SK-N-SH treated with all-trans-retinoic acid at 6 μM for 48 hours (cell line): Measurements from ENCODE around the gene NPPB.

Source experiments
- ATAC-seq: fragments of 200-7000 bp; cut with Tn5 transposase; 3 replicates; pipeline ENCODE4 v1.9.1; 2020; ENCODE audit warnings: mild to moderate bottlenecking, moderate library complexity
- ARNTL ChIP-seq: fragments of 450-650 bp; formaldehyde crosslinking; IDR thresholded peaks from 2 replicates; pipeline ENCODE4 v1.5.0; 2020; ENCODE audit warnings: low read depth, mild to moderate bottlenecking, moderate library complexity, borderline replicate concordance
- CSDC2 ChIP-seq: fragments of 250-450 bp; sonication (Bioruptor Pico); IDR thresholded peaks from 2 replicates; pipeline ENCODE4 v1.5.0; 2020; ENCODE audit warnings: mild to moderate bottlenecking, moderate library complexity
- ESRRG ChIP-seq: fragments of 250-450 bp; sonication (Bioruptor Pico); IDR thresholded peaks from 2 replicates; pipeline ENCODE4 v1.6.1; 2021; ENCODE audit warnings: mild to moderate bottlenecking
- GLIS3 ChIP-seq: fragments of 250-450 bp; sonication (Bioruptor Pico); IDR thresholded peaks from 2 replicates; pipeline ENCODE4 v1.5.0; 2020; ENCODE audit warnings: mild to moderate bottlenecking, moderate library complexity
- ISL1 ChIP-seq: fragments of 250-450 bp; sonication (Bioruptor Pico); IDR thresholded peaks from 2 replicates; pipeline ENCODE4 v2.1.2; 2022; ENCODE audit warnings: mild to moderate bottlenecking, moderate library complexity
- OSR1 ChIP-seq: fragments of 250-450 bp; sonication (Bioruptor Pico); IDR thresholded peaks from 2 replicates; pipeline ENCODE4 v1.8.0; 2022; ENCODE audit warnings: moderate library complexity, mild to moderate bottlenecking, inconsistent platforms
- SNAI2 ChIP-seq: fragments of 250-450 bp; sonication (Bioruptor Pico); IDR thresholded peaks from 2 replicates; pipeline ENCODE4 v1.5.0; 2020; ENCODE audit warnings: mild to moderate bottlenecking, moderate library complexity
- TCF4 ChIP-seq: fragments of 250-450 bp; sonication (Bioruptor Pico); IDR thresholded peaks from 2 replicates; pipeline ENCODE4 v1.8.0; 2021; ENCODE audit warnings: mild to moderate bottlenecking, moderate library complexity, borderline replicate concordance
- TOX ChIP-seq: fragments of 250-450 bp; sonication (Bioruptor Pico); IDR thresholded peaks from 2 replicates; pipeline ENCODE4 v1.8.0; 2021; ENCODE audit warnings: mild to moderate bottlenecking, moderate library complexity, borderline replicate concordance
- ZC3H10 ChIP-seq: fragments of 250-450 bp; sonication (Bioruptor Pico); IDR thresholded peaks from 2 replicates; pipeline ENCODE4 v1.5.1; 2021; ENCODE audit warnings: mild to moderate bottlenecking, moderate library complexity
- ZFP30 ChIP-seq: fragments of 450-650 bp; formaldehyde crosslinking; IDR thresholded peaks from 2 replicates; pipeline ENCODE4 v1.5.0; 2022; ENCODE audit warnings: mild to moderate bottlenecking, moderate library complexity
- ZNF565 ChIP-seq: fragments of 450-650 bp; formaldehyde crosslinking; conservative IDR thresholded peaks from 2 replicates; pipeline ENCODE4 v1.5.0; 2020; ENCODE audit warnings: low read depth, mild to moderate bottlenecking, moderate library complexity
- ZNF70 ChIP-seq: fragments of 450-650 bp; formaldehyde crosslinking; IDR thresholded peaks from 2 replicates; pipeline ENCODE4 v1.5.0; 2020; ENCODE audit warnings: mild to moderate bottlenecking, moderate library complexity
- TF ChIP-seq, protein P1 (sequence below): fragments of 250-450 bp; sonication (Bioruptor Pico); IDR thresholded peaks from 2 replicates; pipeline ENCODE4 v1.8.0; 2021; ENCODE audit warnings: low read depth, mild to moderate bottlenecking, moderate library complexity, borderline replicate concordance
- TF ChIP-seq, protein P2 (sequence below): fragments of 250-450 bp; sonication (Bioruptor Pico); IDR thresholded peaks from 2 replicates; pipeline ENCODE4 v1.5.1; 2020; ENCODE audit warnings: low read depth, mild to moderate bottlenecking, moderate library complexity
- TF ChIP-seq, protein P3 (sequence below): fragments of 250-450 bp; sonication (Bioruptor Pico); IDR thresholded peaks from 2 replicates; pipeline ENCODE4 v1.5.0; 2020; ENCODE audit warnings: mild to moderate bottlenecking, moderate library complexity
- TF ChIP-seq, protein P4 (sequence below): fragments of 250-450 bp; sonication (Bioruptor Pico); IDR thresholded peaks from 2 replicates; pipeline ENCODE4 v1.5.1; 2021; ENCODE audit warnings: mild to moderate bottlenecking, moderate library complexity

The NPPB gene

DNA sequence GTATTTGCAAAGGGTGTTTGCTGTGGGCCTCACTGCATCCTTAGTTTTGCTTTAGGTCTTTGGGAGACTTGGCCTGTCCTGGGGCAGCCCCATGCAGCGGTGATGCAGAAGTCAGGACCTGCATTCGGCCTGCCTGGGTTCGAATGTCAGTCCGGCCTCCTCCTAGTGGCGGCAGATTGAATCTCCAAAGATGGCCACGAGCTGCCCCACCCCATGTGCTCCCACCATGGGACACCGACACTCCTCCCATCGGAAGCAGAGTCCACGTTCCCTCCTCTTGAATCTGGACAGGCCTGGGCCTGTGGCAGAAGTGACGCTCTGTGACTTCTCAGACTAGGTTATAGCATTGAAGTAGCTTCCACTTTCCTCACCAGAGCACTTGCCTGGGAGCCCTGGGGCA lies 16.3 kb upstream of the NPPB start:
- no peak for TF ChIP-seq OSR1
- no peak for TF ChIP-seq ZC3H10 (CRISPR knock-in tag)
- TF ChIP-seq, protein P1, sequence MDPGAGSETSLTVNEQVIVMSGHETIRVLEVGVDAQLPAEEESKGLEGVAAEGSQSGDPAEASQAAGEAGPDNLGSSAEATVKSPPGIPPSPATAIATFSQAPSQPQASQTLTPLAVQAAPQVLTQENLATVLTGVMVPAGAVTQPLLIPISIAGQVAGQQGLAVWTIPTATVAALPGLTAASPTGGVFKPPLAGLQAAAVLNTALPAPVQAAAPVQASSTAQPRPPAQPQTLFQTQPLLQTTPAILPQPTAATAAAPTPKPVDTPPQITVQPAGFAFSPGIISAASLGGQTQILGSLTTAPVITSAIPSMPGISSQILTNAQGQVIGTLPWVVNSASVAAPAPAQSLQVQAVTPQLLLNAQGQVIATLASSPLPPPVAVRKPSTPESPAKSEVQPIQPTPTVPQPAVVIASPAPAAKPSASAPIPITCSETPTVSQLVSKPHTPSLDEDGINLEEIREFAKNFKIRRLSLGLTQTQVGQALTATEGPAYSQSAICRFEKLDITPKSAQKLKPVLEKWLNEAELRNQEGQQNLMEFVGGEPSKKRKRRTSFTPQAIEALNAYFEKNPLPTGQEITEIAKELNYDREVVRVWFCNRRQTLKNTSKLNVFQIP, result no peak
- TF ChIP-seq, protein P2, sequence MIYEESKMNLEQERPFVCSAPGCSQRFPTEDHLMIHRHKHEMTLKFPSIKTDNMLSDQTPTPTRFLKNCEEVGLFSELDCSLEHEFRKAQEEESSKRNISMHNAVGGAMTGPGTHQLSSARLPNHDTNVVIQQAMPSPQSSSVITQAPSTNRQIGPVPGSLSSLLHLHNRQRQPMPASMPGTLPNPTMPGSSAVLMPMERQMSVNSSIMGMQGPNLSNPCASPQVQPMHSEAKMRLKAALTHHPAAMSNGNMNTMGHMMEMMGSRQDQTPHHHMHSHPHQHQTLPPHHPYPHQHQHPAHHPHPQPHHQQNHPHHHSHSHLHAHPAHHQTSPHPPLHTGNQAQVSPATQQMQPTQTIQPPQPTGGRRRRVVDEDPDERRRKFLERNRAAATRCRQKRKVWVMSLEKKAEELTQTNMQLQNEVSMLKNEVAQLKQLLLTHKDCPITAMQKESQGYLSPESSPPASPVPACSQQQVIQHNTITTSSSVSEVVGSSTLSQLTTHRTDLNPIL (CRISPR knock-in tag), result no peak
- TF ChIP-seq ZNF565 (CRISPR knock-in tag), result no peak
- TF ChIP-seq ESRRG (CRISPR knock-in tag), result no peak
- no peak for TF ChIP-seq ARNTL (CRISPR knock-in tag)
- TF ChIP-seq ISL1 (CRISPR knock-in tag), result no peak
- TF ChIP-seq TCF4 (CRISPR knock-in tag), result no peak
- no peak for TF ChIP-seq TOX (CRISPR knock-in tag)
- TF ChIP-seq ZNF70 (CRISPR knock-in tag), result no peak
- no peak for ATAC-seq

DNA sequence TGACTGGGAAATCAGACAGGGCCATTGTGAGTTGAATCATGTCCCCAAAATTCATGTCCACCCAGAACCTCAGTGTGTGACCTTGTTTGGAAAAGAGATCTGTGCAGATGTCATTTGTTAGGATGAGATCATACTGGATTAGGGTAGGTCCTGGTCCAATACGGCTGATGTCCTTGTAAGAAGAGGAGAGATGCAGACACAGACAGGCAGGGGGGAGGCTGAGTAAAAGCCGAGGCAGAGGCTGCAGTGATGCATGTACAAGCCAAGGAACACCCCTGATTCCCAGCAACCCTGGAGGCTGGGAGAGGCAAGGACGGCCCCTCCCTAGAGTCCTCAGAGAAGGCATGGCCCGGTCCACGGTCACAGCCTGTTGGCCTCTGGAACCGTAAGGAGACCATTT lies 15.9 kb upstream of the NPPB start:
- ATAC-seq, result no peak
- TF ChIP-seq SNAI2 (no peak), GLIS3 (no peak), OSR1 (no peak), CSDC2 (CRISPR knock-in tag) (no peak), ISL1 (CRISPR knock-in tag) (no peak), ARNTL (CRISPR knock-in tag) (no peak)
- TF ChIP-seq, protein P3, sequence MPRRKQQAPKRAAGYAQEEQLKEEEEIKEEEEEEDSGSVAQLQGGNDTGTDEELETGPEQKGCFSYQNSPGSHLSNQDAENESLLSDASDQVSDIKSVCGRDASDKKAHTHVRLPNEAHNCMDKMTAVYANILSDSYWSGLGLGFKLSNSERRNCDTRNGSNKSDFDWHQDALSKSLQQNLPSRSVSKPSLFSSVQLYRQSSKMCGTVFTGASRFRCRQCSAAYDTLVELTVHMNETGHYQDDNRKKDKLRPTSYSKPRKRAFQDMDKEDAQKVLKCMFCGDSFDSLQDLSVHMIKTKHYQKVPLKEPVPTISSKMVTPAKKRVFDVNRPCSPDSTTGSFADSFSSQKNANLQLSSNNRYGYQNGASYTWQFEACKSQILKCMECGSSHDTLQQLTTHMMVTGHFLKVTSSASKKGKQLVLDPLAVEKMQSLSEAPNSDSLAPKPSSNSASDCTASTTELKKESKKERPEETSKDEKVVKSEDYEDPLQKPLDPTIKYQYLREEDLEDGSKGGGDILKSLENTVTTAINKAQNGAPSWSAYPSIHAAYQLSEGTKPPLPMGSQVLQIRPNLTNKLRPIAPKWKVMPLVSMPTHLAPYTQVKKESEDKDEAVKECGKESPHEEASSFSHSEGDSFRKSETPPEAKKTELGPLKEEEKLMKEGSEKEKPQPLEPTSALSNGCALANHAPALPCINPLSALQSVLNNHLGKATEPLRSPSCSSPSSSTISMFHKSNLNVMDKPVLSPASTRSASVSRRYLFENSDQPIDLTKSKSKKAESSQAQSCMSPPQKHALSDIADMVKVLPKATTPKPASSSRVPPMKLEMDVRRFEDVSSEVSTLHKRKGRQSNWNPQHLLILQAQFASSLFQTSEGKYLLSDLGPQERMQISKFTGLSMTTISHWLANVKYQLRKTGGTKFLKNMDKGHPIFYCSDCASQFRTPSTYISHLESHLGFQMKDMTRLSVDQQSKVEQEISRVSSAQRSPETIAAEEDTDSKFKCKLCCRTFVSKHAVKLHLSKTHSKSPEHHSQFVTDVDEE (CRISPR knock-in tag), result no peak
- TF ChIP-seq, protein P1, result no peak
- TF ChIP-seq, protein P2 (CRISPR knock-in tag), result no peak
- TF ChIP-seq, protein P4, sequence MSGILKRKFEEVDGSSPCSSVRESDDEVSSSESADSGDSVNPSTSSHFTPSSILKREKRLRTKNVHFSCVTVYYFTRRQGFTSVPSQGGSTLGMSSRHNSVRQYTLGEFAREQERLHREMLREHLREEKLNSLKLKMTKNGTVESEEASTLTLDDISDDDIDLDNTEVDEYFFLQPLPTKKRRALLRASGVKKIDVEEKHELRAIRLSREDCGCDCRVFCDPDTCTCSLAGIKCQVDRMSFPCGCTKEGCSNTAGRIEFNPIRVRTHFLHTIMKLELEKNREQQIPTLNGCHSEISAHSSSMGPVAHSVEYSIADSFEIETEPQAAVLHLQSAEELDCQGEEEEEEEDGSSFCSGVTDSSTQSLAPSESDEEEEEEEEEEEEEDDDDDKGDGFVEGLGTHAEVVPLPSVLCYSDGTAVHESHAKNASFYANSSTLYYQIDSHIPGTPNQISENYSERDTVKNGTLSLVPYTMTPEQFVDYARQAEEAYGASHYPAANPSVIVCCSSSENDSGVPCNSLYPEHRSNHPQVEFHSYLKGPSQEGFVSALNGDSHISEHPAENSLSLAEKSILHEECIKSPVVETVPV, result no peak

DNA sequence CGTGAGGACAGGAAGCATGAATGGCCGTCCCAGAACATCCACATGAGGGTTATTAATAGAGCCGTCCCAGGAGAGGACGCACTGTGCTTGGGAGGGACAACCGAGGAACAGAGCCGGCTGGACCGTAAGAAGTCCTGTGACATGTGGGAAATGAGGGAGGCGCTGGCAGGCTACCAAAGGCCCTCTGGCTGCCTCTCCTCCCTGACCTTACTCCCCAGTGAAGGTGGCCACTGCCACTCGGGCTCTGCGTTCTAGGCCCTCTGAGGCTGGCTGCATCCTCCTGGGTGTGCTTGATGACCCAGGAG lies 15.5 kb upstream of the NPPB start:
- ATAC-seq, result no peak
- no peak for TF ChIP-seq ZNF70 (CRISPR knock-in tag)
- no peak for TF ChIP-seq ZFP30
- TF ChIP-seq, protein P2 (CRISPR knock-in tag), result no peak
- TF ChIP-seq OSR1, result no peak
- TF ChIP-seq SNAI2, result no peak
- TF ChIP-seq ARNTL (CRISPR knock-in tag), result no peak
- TF ChIP-seq ISL1 (CRISPR knock-in tag), result no peak
- TF ChIP-seq ZC3H10 (CRISPR knock-in tag), result no peak
